Loucy (cell line): ENCODE measurements around the gene ADAD2.

ENCODE experiments used
- H2AFZ ChIP-seq: fragments of 200-600 bp; sonication (generic); 2 replicates; pipeline ENCODE4 v1.6.0; 2016; ENCODE audit warnings: antibody characterized with exemption, mild to moderate bottlenecking, low read length, moderate library complexity
- H3F3A ChIP-seq: fragments of 200-600 bp; 2 replicates; pipeline ENCODE4 v1.6.0; 2016; ENCODE audit warnings: antibody characterized with exemption, low read depth, mild to moderate bottlenecking
- H3K27me3 ChIP-seq: fragments of 200-600 bp; sonication (generic); 2 replicates; pipeline ENCODE4 v1.6.1; 2014; ENCODE audit warnings: low read length, mild to moderate bottlenecking; ENCODE audit not compliant: insufficient read depth, poor library complexity, severe bottlenecking
- H3K36me3 ChIP-seq: fragments of 200-600 bp; sonication (generic); 2 replicates; pipeline ENCODE4 v1.6.1; 2016; ENCODE audit warnings: low read length; ENCODE audit not compliant: insufficient read depth
- H3K4me1 ChIP-seq: fragments of 200-600 bp; sonication (generic); 2 replicates; pipeline ENCODE4 v1.5.1; 2014; ENCODE audit warnings: low read length, mild to moderate bottlenecking; ENCODE audit not compliant: insufficient read depth, poor library complexity, severe bottlenecking
- H3K4me2 ChIP-seq: fragments of 200-600 bp; sonication (generic); 2 replicates; pipeline ENCODE4 v1.6.0; 2014; ENCODE audit warnings: antibody characterized with exemption, low read length, low read depth, mild to moderate bottlenecking; ENCODE audit not compliant: poor library complexity, severe bottlenecking
- H3K4me3 ChIP-seq: fragments of 200-600 bp; sonication (generic); 2 replicates; pipeline ENCODE4 v1.5.1; 2014; ENCODE audit warnings: low read length, mild to moderate bottlenecking, mixed read lengths; ENCODE audit not compliant: poor library complexity, severe bottlenecking
- H3K79me2 ChIP-seq: fragments of 200-600 bp; sonication (generic); 2 replicates; pipeline ENCODE4 v1.6.1; 2014; ENCODE audit warnings: low read length; ENCODE audit not compliant: insufficient read depth
- H3K9ac ChIP-seq: fragments of 200-600 bp; sonication (generic); 2 replicates; pipeline ENCODE4 v1.6.0; 2014; ENCODE audit warnings: mild to moderate bottlenecking, low read depth, low read length, moderate library complexity; ENCODE audit not compliant: poor library complexity, severe bottlenecking
- H3K9me2 ChIP-seq: fragments of 200-600 bp; sonication (generic); replicated peaks from 2 replicates; pipeline ENCODE4 v1.6.1; 2016; ENCODE audit warnings: low read depth, low read length, mixed read lengths
- H3K9me3 ChIP-seq: fragments of 200-600 bp; sonication (generic); 2 replicates; pipeline ENCODE4 v1.6.1; 2014; ENCODE audit warnings: mild to moderate bottlenecking, antibody characterized with exemption, low read length, low read depth; ENCODE audit not compliant: insufficient read depth
- H4K20me1 ChIP-seq: fragments of 200-600 bp; sonication (generic); 2 replicates; pipeline ENCODE4 v1.6.0; 2014; ENCODE audit warnings: antibody characterized with exemption, low read length, mild to moderate bottlenecking; ENCODE audit not compliant: insufficient read depth, poor library complexity, severe bottlenecking
- EZH2phosphoT487 ChIP-seq: fragments of 200-600 bp; IDR thresholded peaks from 2 replicates; pipeline ENCODE4 v1.6.1; 2018; ENCODE audit warnings: antibody characterized with exemption, mild to moderate bottlenecking, moderate library complexity, borderline replicate concordance
- TF ChIP-seq, protein P1 (sequence below): fragments of 200-600 bp; sonication (generic); conservative IDR thresholded peaks from 2 replicates; pipeline ENCODE4 v1.5.1; 2014; ENCODE audit warnings: mild to moderate bottlenecking, antibody characterized with exemption, low read length

The ADAD2 gene

DNA sequence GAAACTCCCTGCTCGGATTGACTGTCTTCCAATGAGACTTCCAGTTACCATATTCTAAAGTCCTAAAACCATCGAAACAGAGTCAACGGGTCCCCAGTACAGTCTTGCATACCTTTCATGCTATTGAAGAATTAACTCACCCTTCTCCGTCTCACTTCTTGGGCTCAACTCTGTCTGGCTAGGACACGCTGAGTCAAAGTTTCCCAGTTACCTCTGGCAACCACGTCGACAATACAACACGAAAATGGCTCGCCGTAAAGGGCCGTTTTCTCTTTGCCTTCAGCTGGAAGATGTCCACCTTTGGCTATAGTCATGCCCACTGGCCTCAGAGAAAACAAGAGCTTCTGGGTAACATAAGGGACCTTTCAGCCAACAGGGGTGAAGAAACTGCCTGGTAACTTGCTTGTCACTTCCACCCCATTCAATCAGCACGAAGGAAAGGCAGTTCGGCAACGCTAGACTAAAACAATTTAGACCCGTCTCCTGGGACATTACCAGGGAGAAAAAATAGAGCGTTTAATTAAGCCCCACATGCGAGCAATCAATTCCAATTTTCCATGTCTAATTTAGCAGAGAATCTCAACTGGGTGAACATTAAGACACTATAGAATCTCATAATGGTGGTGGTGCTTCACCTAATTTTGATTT, 27.3 kb downstream of the ADAD2 start:
- Histone ChIP-seq H3K9me3 (no peaks in the 10 kb centered on the region), H3K9me2 (no peaks in the 10 kb centered on the region), H3K4me2 (no peak overlapping the region), H3K4me1 (no peaks in the 10 kb centered on the region), H3F3A (no peaks in the 10 kb centered on the region), H2AFZ (no peak overlapping the region), H3K27me3 (no peaks in the 10 kb centered on the region), H3K9ac (no peak overlapping the region), H4K20me1 (no peaks in the 10 kb centered on the region), H3K4me3 (no peak overlapping the region), H3K36me3 (no peaks in the 10 kb centered on the region), H3K79me2 (no peaks in the 10 kb centered on the region)
- TF ChIP-seq EZH2phosphoT487 = no peak
- TF ChIP-seq, protein P1, sequence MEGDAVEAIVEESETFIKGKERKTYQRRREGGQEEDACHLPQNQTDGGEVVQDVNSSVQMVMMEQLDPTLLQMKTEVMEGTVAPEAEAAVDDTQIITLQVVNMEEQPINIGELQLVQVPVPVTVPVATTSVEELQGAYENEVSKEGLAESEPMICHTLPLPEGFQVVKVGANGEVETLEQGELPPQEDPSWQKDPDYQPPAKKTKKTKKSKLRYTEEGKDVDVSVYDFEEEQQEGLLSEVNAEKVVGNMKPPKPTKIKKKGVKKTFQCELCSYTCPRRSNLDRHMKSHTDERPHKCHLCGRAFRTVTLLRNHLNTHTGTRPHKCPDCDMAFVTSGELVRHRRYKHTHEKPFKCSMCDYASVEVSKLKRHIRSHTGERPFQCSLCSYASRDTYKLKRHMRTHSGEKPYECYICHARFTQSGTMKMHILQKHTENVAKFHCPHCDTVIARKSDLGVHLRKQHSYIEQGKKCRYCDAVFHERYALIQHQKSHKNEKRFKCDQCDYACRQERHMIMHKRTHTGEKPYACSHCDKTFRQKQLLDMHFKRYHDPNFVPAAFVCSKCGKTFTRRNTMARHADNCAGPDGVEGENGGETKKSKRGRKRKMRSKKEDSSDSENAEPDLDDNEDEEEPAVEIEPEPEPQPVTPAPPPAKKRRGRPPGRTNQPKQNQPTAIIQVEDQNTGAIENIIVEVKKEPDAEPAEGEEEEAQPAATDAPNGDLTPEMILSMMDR = no peak

DNA sequence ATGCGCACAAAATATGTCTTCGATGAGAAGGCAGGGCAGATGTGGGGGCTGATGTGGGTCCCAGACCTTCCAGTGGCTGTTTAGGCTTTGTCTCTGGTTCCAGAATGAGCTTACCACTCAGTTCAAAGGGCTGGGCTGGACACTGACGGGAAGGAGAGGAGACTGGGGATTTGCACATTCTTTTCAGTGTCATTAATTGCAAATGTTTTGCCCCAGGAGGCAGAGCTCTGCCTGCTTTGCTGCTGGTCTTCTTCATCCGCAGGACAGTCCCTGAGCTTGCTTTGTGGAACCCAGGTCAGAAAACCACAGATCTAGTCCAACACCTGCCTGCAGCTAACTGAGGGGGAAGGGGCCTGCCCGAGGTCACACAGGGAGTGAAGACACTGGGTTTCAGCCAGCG, 28.0 kb downstream of the ADAD2 start:
- no peak overlapping the region for H3K9ac ChIP-seq
- H3K9me2 ChIP-seq = no peaks in the 10 kb centered on the region
- H2AFZ ChIP-seq = no peak overlapping the region
- no peaks in the 10 kb centered on the region for H3K27me3 ChIP-seq
- H3K4me1 ChIP-seq = no peaks in the 10 kb centered on the region
- TF ChIP-seq, protein P1 = no peak
- no peak for TF ChIP-seq EZH2phosphoT487
- no peak overlapping the region for H3K4me3 ChIP-seq
- H3K9me3 ChIP-seq = no peaks in the 10 kb centered on the region
- no peaks in the 10 kb centered on the region for H3K36me3 ChIP-seq
- no peaks in the 10 kb centered on the region for H3F3A ChIP-seq
- H3K79me2 ChIP-seq = no peaks in the 10 kb centered on the region
- no peaks in the 10 kb centered on the region for H4K20me1 ChIP-seq
- no peak overlapping the region for H3K4me2 ChIP-seq

GRCh38 chr16:84220851-84221250, 29.9 kb downstream of the ADAD2 start:
- Histone ChIP-seq H3K79me2 (no peaks in the 10 kb centered on the region), H3K9me3 (no peaks in the 10 kb centered on the region), H3K9me2 (no peaks in the 10 kb centered on the region), H3K9ac (no peak overlapping the region), H3K4me3 (no peak overlapping the region), H3K4me2 (no peak overlapping the region), H3K36me3 (no peaks in the 10 kb centered on the region), H2AFZ (no peak overlapping the region), H3K27me3 (no peaks in the 10 kb centered on the region), H4K20me1 (no peaks in the 10 kb centered on the region), H3K4me1 (no peaks in the 10 kb centered on the region), H3F3A (no peaks in the 10 kb centered on the region)
- no peak for TF ChIP-seq EZH2phosphoT487
- TF ChIP-seq, protein P1 = no peak
